ENCODE data around the gene MRPL55. TPM values are rescaled to one million over a fixed set of nuclear protein-coding genes. Genes with fewer than 3 reads are reported as not detected.

Gene MRPL55
- polyA plus RNA-seq, 1 donor (not counting 4 experiments of a cell fraction or from before 2014, with no cell fraction given), result 28.4 TPM

DNA sequence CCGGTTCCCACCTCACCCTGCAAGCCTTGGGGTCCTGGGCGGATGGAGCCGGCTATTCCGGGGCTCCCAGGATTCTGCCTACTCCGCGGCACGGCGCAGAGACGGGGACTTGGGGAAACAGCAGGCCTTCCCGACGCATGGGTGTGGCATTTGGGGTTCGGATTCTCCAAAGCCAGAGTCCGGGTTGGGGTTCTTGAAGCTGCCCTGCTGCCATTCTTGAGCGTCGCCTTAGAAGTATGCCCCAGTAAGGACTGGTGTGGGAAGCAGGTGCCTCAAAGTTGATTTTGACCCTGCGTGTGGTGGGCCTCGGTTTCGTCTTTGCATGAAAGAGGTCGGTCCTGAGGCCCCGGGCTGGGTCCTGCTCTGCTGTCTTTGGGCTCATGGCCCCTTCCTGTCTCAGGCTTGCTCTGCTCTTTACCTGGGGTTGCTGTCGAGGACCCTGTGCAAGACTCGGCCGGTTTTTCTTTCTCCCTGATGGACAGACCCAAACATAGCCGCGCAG is 31.7 kb upstream of the MRPL55 start:
- no peaks in the 10 kb centered on the region for H3K9me3 ChIP-seq (ENCODE audit: control insufficient read depth, low read depth, low read length)
- dilution Hi-C loops (cut with MboI; ENCODE audit: extremely low pct_ligation_motif_present, low sequenced_read_pairs), result no loop called here
- no peak for DNase-seq (ENCODE audit: low read depth, low spot score)
- peak overlapping the region; percentile 98 for H3K4me2 ChIP-seq (ENCODE audit: control insufficient read depth, extremely low read depth, insufficient read depth, low read depth, low read length)
- H3K79me2 ChIP-seq (ENCODE audit: control insufficient read depth, insufficient read depth, low read length), result peaks cover 57% of the 10 kb centered on the region
- H3K4me3 ChIP-seq (ENCODE audit: control insufficient read depth in 2 of 3, extremely low read depth in 1 of 3, insufficient read depth in 2 of 3, low read depth in 1 of 3, low read length in 3 of 3), result peak overlapping the region; percentile 84 to 96 (median 89)
- peaks cover 2% of the 10 kb centered on the region for H3K9me1 ChIP-seq (ENCODE audit: control insufficient read depth, extremely low read depth, insufficient read depth, low read length)
- peak overlapping the region; percentile 86 for H3K9ac ChIP-seq (ENCODE audit: control insufficient read depth, extremely low read depth, insufficient read depth, low read length)
- peaks cover 15 to 25% of the 10 kb centered on the region in 2 experiments for H3K36me3 ChIP-seq (ENCODE audit: control insufficient read depth in 2 of 2, extremely low read depth in 1 of 2, insufficient read depth in 2 of 2, low read length in 2 of 2)
- H2AFZ ChIP-seq (ENCODE audit: control insufficient read depth, low read length), result no peak overlapping the region
- FAIRE-seq, result no peak
- peaks cover 23% of the 10 kb centered on the region for H4K20me1 ChIP-seq (ENCODE audit: control insufficient read depth, extremely low read depth, insufficient read depth, low read length)
- H3K27me3 ChIP-seq (ENCODE audit: control insufficient read depth, extremely low read depth, insufficient read depth, low read length), result no peaks in the 10 kb centered on the region
- peaks cover 35% of the 10 kb centered on the region for H3K4me1 ChIP-seq (ENCODE audit: control insufficient read depth, extremely low read depth, insufficient read depth, low read length)
- TF ChIP-seq CTCF (optimal IDR thresholded peaks at IDR 0.05 in 1 of 3, IDR thresholded peaks at IDR 0.05 in 1 of 3, conservative IDR thresholded peaks at IDR 0.05 in 1 of 3; ENCODE audit: extremely low read depth in 1 of 3, insufficient read depth in 2 of 3, low read length in 3 of 3) (no peak), EZH2 (IDR thresholded peaks at IDR 0.05; ENCODE audit: low read length) (no peak)
- peak overlapping the region; percentile 82 for H3K27ac ChIP-seq (ENCODE audit: control insufficient read depth, insufficient read depth, low read length)

- H3K9me1 ChIP-seq (ENCODE audit: control insufficient read depth, extremely low read depth, insufficient read depth, low read length), result peaks cover 2% of the 10 kb centered on the region
- peak within 1 kb of the TSS; percentile 98 for H3K4me2 ChIP-seq (ENCODE audit: control insufficient read depth, extremely low read depth, insufficient read depth, low read depth, low read length)
- H3K9me3 ChIP-seq (ENCODE audit: control insufficient read depth, low read depth, low read length), result no peaks in the 10 kb centered on the region
- H2AFZ ChIP-seq (ENCODE audit: control insufficient read depth, low read length), result peak within 1 kb of the TSS; percentile 95
- peak within 1 kb of the TSS; percentile 86 for H3K9ac ChIP-seq (ENCODE audit: control insufficient read depth, extremely low read depth, insufficient read depth, low read length)
- H3K27ac ChIP-seq (ENCODE audit: control insufficient read depth, insufficient read depth, low read length), result peak within 1 kb of the TSS; percentile 82
- dilution Hi-C loops (cut with MboI; ENCODE audit: extremely low pct_ligation_motif_present, low sequenced_read_pairs), result no loop called here
- FAIRE-seq (no peak), DNase-seq (ENCODE audit: low read depth, low spot score) (peak; percentile 99)
- TF ChIP-seq EZH2 (IDR thresholded peaks at IDR 0.05; ENCODE audit: low read length), result no peak
- TF ChIP-seq CTCF (optimal IDR thresholded peaks at IDR 0.05 in 1 of 3, IDR thresholded peaks at IDR 0.05 in 1 of 3, conservative IDR thresholded peaks at IDR 0.05 in 1 of 3; ENCODE audit: extremely low read depth in 1 of 3, insufficient read depth in 2 of 3, low read length in 3 of 3), result peak in 2 of 3 experiments; percentile 11 to 35
- H3K4me1 ChIP-seq (ENCODE audit: control insufficient read depth, extremely low read depth, insufficient read depth, low read length), result peaks cover 35% of the 10 kb centered on the region
- H3K27me3 ChIP-seq (ENCODE audit: control insufficient read depth, extremely low read depth, insufficient read depth, low read length), result no peaks in the 10 kb centered on the region
- peaks cover 20% of the 10 kb centered on the region for H4K20me1 ChIP-seq (ENCODE audit: control insufficient read depth, extremely low read depth, insufficient read depth, low read length)
- H3K36me3 ChIP-seq (ENCODE audit: control insufficient read depth in 2 of 2, extremely low read depth in 1 of 2, insufficient read depth in 2 of 2, low read length in 2 of 2), result peaks cover 11 to 18% of the 10 kb centered on the region in 2 experiments
- peak within 1 kb of the TSS; percentile 84 to 96 (median 89) for H3K4me3 ChIP-seq (ENCODE audit: control insufficient read depth in 2 of 3, extremely low read depth in 1 of 3, insufficient read depth in 2 of 3, low read depth in 1 of 3, low read length in 3 of 3)
- peaks cover 50% of the 10 kb centered on the region for H3K79me2 ChIP-seq (ENCODE audit: control insufficient read depth, insufficient read depth, low read length)
These were observed 31.0 kb upstream of the MRPL55 start, which contains the start of gene GUK1 for GRCh38 chr1:228139931-228140723. Gene GUK1 (plus strand): TSS chr1:228140279. CDS start chr1:228140303, 24 bp downstream.

Measured in keratinocyte (primary cell).